Ovary (tissue), 3 donors: ENCODE data around the gene HABP2.

Source experiments
- CTCF ChIP-seq, 3 donors: fragments of 450-650 bp in 2 of 3; fragments of 200-600 bp in 1 of 3; IDR thresholded peaks; one replicate each; pipeline versions ENCODE4 v1.5.1 to v1.8.0; 2016 to 2022; ENCODE audit warnings: antibody characterized with exemption in 3 of 3, mild to moderate bottlenecking in 1 of 3
- EP300 ChIP-seq: sonication (generic); formaldehyde crosslinking; IDR thresholded peaks from one replicate; pipeline ENCODE4 v1.6.1; 2017; ENCODE audit warnings: antibody characterized with exemption
- POLR2A ChIP-seq: fragments of 450-650 bp; IDR thresholded peaks from one replicate; pipeline ENCODE4 v1.6.1; 2017; ENCODE audit warnings: antibody characterized with exemption, mild to moderate bottlenecking, moderate library complexity
- donor health status: DM: no; HTN: no; CAD: no.

GRCh38 chr10:113573368-113573767, 20.5 kb downstream of the HABP2 start:
- TF ChIP-seq CTCF (IDR thresholded peaks at IDR 0.05) (no peak), EP300 (no peak), POLR2A (no peak)
